ENCODE results near the gene CCDC80. TPM values are rescaled to one million over a fixed set of nuclear protein-coding genes. Genes with fewer than 3 reads are reported as not detected.
A peak's percentile ranks its signal among the peaks of the same experiment; 100 is the strongest.

CCDC80 gene
- total and polyA plus RNA-seq, 9 of the 15 experiments (the other 6 are each of a cell fraction or from before 2014, with no cell fraction given): 0.17 to 2.0 (median 1.1) TPM

GRCh38 chr3:112676659-112677234 is 35.8 kb upstream of the CCDC80 start (continued):
- peak; percentile 94 for TF ChIP-seq BACH1 (tag; IDR thresholded peaks at IDR 0.05)
- TF ChIP-seq ATF1 (CRISPR knock-in tag; IDR thresholded peaks at IDR 0.05): no peak
- TF ChIP-seq ATF1 (tag; IDR thresholded peaks at IDR 0.05): no peak
- peak; percentile 81 for TF ChIP-seq DPF2 (IDR thresholded peaks at IDR 0.05)
- no peak for TF ChIP-seq POU5F1 (IDR thresholded peaks at IDR 0.05; ENCODE audit: borderline replicate concordance, low read depth, low read length, partially characterized antibody)
- TF ChIP-seq ZNF449 (CRISPR knock-in tag; IDR thresholded peaks at IDR 0.05): no peak
- peak; percentile 74 for TF ChIP-seq TFAP4 (CRISPR knock-in tag; IDR thresholded peaks at IDR 0.05; ENCODE audit: borderline replicate concordance)
- TF ChIP-seq ATF7 (IDR thresholded peaks at IDR 0.05): peak; percentile 37; the same call in 1 of the 2 replicates
- TF ChIP-seq NFE2 (IDR thresholded peaks at IDR 0.05; ENCODE audit: low read depth): peak; percentile 90
- TF ChIP-seq ZNF318 (IDR thresholded peaks at IDR 0.05; ENCODE audit: borderline replicate concordance in 1 of 2, low read depth in 1 of 2): peak in 1 of 2 experiments; percentile 54; a peak in 1 of 4 replicates
- TF ChIP-seq GATAD2A (IDR thresholded peaks at IDR 0.05): no peak
- TF ChIP-seq HDAC1 (IDR thresholded peaks at IDR 0.05): peak in 1 of 2 experiments; percentile 43; a peak in 1 of 4 replicates
- TF ChIP-seq MEIS2 (IDR thresholded peaks at IDR 0.05; ENCODE audit: partially characterized antibody): peak; percentile 72
- TF ChIP-seq NELFE (IDR thresholded peaks at IDR 0.05; ENCODE audit: insufficient read depth, insufficient read length): no peak
- peak; percentile 82 for TF ChIP-seq MAFG (tag; conservative IDR thresholded peaks at IDR 0.05)
- 0 out of 2 replicates have a peak, but pooled peaks have one; percentile 13 for TF ChIP-seq MYC (IDR thresholded peaks at IDR 0.05; ENCODE audit: low read depth, low read length)
- no peak for TF ChIP-seq MYC (CRISPR knock-in tag; IDR thresholded peaks at IDR 0.05; ENCODE audit: borderline replicate concordance, low read depth)
- peak; percentile 73 for TF ChIP-seq ARID1B (IDR thresholded peaks at IDR 0.05)
- TF ChIP-seq FOXK2 (conservative IDR thresholded peaks at IDR 0.05 in 1 of 2, IDR thresholded peaks at IDR 0.05 in 1 of 2; ENCODE audit: low read depth in 2 of 2): peak; percentile 72 to 73; a peak in 3 of 4 replicates

Measured in K562 (cell line).